NCI-H510A (cell line): ENCODE data around the gene KIF19.
A peak's percentile ranks its signal among the peaks of the same experiment; 100 is the strongest.

Experiments used
- DNase-seq: peaks from one replicate; lab custom pipeline; 2025; lab: John Stamatoyannopoulos, UW

KIF19 gene

DNA sequence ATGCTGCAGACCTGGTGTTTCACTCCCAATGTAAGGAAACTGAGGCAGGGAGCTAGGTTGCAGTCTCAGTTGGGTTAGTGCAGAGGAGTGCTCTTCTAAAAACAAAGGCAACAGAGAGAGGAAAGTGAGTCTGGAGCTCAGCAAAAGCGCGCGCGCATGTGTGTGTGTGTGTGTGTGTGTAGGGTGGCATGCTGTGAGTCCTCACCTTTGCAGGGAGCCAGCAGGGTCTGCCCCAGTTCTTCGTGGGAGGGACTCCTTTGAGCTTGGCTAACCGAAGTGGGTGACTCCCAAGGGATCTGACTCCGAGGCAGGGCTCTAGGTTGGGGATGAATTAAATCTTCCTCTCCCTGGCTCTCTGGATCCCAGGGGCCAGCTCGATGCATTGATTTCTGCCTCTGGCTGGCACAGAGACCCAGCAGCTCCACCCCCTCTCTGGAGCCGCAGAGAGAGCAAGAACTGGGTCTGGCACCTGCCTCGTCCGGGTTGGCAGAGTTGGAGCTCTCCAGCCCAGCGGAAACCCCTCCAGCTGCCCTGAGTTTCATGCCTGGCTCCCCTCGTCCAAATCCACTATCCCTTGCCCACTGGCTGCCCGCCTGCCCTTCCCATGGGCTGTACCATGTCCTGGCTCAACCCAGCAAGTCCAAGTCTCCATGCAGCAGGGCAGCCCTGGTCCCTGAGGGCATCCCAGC, 36.9 kb downstream of the KIF19 start:
- DNase-seq, result no peak

DNA sequence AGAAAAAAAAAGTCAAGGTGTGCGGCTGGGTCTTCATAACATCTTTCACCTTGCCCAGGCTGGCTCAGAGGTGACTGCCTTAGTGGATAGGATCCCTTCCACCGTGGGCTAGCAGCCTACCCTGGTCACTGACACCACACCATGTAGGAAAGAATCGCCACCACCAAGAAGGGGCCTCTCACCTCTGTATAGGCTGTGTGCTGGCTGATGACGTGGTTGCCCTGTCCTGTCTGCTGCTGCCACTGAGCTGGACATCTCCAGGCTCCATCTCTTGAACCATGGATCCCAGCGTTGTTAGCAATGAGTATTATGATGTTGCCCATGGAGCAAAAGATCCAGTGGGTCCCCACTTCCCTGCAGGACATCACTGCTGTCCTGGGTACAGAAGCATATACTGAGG, 41.2 kb downstream of the KIF19 start, which contains the start of gene GPR142:
TSS of gene GPR142 (plus strand) at position 301 of the 400 bp plus-strand sequence. CDS start 2,035 bp downstream, outside the sequence.
- DNase-seq, result no peak

GRCh38 chr17:74368341-74369081, 42.5 kb downstream of the KIF19 start:
- peak; percentile 62 for DNase-seq

- DNase-seq, result peak; percentile 79
Measured at GRCh38 chr17:74369221-74369620, 43.2 kb downstream of the KIF19 start.

GRCh38 chr17:74369665-74370490, 43.9 kb downstream of the KIF19 start:
- DNase-seq, result no peak

- DNase-seq, result no peak
Measured at GRCh38 chr17:74371653-74372147, 45.7 kb downstream of the KIF19 start.

GRCh38 chr17:74372426-74372825, 46.4 kb downstream of the KIF19 start:
- DNase-seq, result no peak

- DNase-seq, result peak; percentile 91
Measured at GRCh38 chr17:74373838-74374606, 48.0 kb downstream of the KIF19 start.

GRCh38 chr17:74374858-74375257, 48.8 kb downstream of the KIF19 start:
- no peak for DNase-seq

DNA sequence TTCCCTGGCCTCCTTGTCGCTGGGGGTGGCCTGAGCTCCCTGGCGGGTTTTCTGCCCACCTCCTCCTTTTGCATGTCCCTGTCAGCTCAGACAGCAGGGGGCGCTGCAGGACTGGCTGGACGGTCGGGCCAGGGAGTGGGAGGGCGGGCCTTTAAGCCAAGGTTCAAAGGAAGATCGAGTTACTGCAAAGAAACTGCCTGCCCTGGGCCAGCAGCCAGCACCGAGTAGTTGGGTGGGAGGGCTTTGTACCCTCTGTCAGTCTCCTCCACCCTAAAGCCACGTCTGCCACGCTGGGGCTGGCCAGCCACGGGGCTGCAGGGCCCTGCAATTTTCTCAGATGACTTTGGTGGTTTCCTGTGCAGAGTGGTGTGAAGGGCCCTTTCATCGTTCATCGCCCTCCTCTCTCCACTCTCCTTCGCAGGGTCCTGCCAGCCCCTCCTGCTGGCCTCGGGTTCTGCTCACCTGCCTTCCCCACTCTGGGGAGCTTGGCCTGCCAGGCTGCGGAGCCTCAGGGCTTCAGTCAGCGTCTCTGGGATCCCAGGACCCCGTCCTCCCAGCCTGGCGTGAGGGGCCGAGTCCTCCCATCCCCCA, 53.6 kb downstream of the KIF19 start:
- peak; percentile 64 for DNase-seq

- peak; percentile 27 for DNase-seq
Measured at GRCh38 chr17:74380086-74380958, 54.3 kb downstream of the KIF19 start.

- DNase-seq, result no peak
Measured at GRCh38 chr17:74380959-74381808, 55.2 kb downstream of the KIF19 start.

DNA sequence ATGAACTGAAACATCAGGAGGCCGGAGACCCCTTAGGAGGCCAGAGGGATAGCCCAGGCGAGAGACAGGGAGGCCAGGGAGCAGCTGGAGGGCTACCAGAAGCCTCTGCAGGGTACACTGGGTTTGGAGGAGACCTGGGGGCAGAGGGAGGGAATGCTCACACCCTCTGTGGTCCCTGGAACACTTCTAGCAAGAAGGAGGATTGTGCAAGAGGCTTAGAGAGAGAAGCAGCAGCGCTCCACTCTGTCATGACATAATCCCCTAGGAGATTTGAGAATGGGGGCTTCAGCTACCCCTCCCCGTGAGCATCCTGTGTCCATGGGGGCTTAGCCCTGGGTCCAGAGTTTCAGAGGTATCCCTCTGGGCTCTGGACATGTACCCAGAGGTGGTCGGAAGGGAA, 57.1 kb downstream of the KIF19 start:
- no peak for DNase-seq

- no peak for DNase-seq
Measured at GRCh38 chr17:74385201-74385600, 59.2 kb downstream of the KIF19 start.

DNA sequence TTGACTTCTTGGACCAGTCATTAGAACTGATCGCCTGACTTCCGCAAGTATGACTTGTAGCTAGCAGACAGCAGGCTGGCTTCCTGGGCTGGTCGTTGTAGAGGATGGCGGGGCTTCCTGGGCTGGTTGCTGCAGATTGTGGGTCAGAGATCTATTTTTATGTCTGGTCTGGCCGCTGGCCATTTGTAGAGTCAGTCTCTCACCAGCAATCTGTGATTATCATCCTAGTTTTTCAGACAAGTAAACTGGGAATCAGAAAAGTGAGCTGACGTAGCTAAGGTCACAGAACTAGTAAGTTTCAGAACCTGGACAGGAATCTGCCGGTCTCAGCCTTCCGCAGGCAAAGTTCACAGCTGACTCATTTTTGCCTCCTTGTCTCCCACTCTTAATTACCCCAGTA, 60.4 kb downstream of the KIF19 start:
- no peak for DNase-seq

- DNase-seq, result no peak
Measured at GRCh38 chr17:74387365-74388218, 61.6 kb downstream of the KIF19 start.

- no peak for DNase-seq
Measured at GRCh38 chr17:74389084-74389753, 63.2 kb downstream of the KIF19 start.
